ENCODE data around the gene METAP2. TPM values are rescaled to one million over a fixed set of nuclear protein-coding genes. Genes with fewer than 3 reads are reported as not detected.

METAP2 gene
- total and polyA plus RNA-seq, 8 donors: 22.4 to 57.2 (median 31.6) TPM

DNA sequence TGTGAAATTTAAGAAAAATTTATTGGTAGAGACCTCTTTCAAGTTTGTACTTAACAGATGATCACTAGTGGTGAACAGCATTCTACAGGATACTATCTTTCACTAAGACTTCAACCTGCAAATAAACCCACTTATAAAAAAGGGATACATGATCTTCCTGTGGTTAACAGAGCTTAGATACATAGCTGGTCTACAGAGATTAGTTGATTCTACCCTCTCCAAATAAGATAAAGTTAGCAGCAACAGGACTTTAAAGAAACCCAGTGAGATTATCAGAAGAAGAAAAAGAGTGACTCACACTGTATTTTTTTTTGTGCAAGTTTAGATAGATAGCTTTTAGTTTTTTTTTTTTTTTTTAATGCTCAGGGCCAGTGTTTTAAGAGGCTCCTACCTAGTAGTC lies 42.8 kb downstream of the METAP2 start:
- no peak for DNase-seq

DNA sequence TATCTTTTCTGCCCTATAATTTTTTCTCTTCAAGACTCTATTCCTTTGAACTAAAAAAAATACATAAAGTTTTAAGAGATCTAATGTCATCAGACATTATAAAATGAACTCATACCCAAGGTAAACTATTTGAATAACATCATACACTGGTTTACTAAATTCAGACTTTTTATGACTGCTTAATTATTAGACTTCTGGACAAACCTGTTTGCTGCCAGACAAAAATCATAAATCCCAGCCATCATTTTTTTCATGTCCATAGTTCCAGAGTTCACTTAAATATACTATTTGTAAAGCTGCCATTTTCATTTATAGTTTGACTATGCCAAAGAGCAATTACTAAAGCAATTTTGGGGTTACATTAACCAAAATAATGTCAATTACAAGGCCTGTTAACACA lies 43.3 kb downstream of the METAP2 start:
- FAIRE-seq: no peak
- intact Hi-C loops (cut with DNase I): no loop called here
- TF ChIP-seq, protein P1, sequence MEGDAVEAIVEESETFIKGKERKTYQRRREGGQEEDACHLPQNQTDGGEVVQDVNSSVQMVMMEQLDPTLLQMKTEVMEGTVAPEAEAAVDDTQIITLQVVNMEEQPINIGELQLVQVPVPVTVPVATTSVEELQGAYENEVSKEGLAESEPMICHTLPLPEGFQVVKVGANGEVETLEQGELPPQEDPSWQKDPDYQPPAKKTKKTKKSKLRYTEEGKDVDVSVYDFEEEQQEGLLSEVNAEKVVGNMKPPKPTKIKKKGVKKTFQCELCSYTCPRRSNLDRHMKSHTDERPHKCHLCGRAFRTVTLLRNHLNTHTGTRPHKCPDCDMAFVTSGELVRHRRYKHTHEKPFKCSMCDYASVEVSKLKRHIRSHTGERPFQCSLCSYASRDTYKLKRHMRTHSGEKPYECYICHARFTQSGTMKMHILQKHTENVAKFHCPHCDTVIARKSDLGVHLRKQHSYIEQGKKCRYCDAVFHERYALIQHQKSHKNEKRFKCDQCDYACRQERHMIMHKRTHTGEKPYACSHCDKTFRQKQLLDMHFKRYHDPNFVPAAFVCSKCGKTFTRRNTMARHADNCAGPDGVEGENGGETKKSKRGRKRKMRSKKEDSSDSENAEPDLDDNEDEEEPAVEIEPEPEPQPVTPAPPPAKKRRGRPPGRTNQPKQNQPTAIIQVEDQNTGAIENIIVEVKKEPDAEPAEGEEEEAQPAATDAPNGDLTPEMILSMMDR (IDR thresholded peaks at IDR 0.05): no peak
- Histone ChIP-seq H3K4me1 (peaks cover 0 to 9% (median 6%) of the 10 kb centered on the region in 3 donors), H3K27ac (no peak overlapping the region), H3K9me3 (no peaks in the 10 kb centered on the region), H3K27me3 (no peaks in the 10 kb centered on the region), H3K36me3 (peaks cover 0 to 18% (median 16%) of the 10 kb centered on the region in 3 donors), H3K4me3 (no peak overlapping the region)
- ATAC-seq: no peak
- no peak for DNase-seq

More for the DNA sequence above, 42.8 kb downstream of the METAP2 start:
- H3K4me3 ChIP-seq: no peak overlapping the region
- H3K27ac ChIP-seq: no peak overlapping the region
- no peak for FAIRE-seq
- H3K4me1 ChIP-seq: peaks cover 0 to 9% (median 6%) of the 10 kb centered on the region in 3 donors
- H3K27me3 ChIP-seq: no peaks in the 10 kb centered on the region
- TF ChIP-seq, protein P1 (IDR thresholded peaks at IDR 0.05): no peak
- no peaks in the 10 kb centered on the region for H3K9me3 ChIP-seq
- intact Hi-C loops (cut with DNase I): no loop called here
- ATAC-seq: no peak
- H3K36me3 ChIP-seq: peaks cover 0 to 23% (median 21%) of the 10 kb centered on the region in 3 donors

DNA sequence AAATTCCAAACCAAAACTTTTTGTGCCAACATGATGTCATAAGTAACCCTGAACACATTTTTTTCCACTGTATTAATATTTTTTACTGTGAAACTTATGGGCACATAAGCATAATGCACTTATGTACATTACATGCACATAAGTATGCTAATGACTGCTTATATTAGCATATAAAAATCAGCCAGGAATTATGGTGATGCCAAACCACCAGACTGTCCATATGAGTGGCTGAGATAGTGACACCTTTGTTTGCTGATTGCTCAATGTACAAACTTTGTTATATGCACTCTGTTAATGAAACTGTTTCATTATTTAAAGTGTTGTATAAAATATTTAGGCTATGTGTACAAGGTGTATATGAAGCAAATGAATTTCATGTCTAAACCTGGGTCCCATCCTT lies 45.0 kb downstream of the METAP2 start:
- ATAC-seq (no peak), DNase-seq (no peak), FAIRE-seq (no peak)
- H3K9me3 ChIP-seq: no peaks in the 10 kb centered on the region
- TF ChIP-seq, protein P1 (IDR thresholded peaks at IDR 0.05): no peak
- no peak overlapping the region for H3K27ac ChIP-seq
- peaks cover 0 to 9% (median 6%) of the 10 kb centered on the region in 3 donors for H3K4me1 ChIP-seq
- H3K4me3 ChIP-seq: no peak overlapping the region
- intact Hi-C loops (cut with DNase I): no loop called here
- H3K36me3 ChIP-seq: peaks cover 0 to 5% (median 3%) of the 10 kb centered on the region in 3 donors
- H3K27me3 ChIP-seq: no peaks in the 10 kb centered on the region

DNA sequence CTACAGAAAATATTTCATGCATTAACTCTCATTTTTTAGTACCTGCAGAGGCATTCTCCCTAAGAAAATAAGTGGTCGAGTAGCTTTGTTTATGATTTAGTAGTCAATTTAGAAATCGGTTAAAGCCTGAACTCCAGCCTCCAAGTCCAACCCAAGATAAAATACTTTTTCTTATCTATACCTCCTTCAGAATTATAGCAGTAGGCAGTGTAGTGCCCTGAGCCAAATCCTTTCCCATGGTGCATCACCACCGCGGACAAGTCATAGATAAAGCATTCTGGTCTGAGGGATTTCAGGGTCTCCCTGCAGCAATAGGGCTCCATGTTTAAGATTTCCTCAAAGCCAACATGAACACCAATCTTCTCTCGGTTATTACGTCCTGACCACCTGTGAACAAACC lies 46.9 kb downstream of the METAP2 start:
- Histone ChIP-seq H3K27ac (no peak overlapping the region), H3K9me3 (no peaks in the 10 kb centered on the region), H3K4me3 (no peak overlapping the region), H3K27me3 (no peaks in the 10 kb centered on the region), H3K4me1 (peaks cover 0 to 9% (median 6%) of the 10 kb centered on the region in 3 donors), H3K36me3 (no peaks in the 10 kb centered on the region)
- FAIRE-seq (no peak), DNase-seq (no peak), ATAC-seq (no peak)
- 79 to 85% methylated on average over 6 of the region's 6 CpGs for WGBS, 2 donors
- intact Hi-C loops (cut with DNase I): no loop called here
- TF ChIP-seq, protein P1 (IDR thresholded peaks at IDR 0.05): no peak

DNA sequence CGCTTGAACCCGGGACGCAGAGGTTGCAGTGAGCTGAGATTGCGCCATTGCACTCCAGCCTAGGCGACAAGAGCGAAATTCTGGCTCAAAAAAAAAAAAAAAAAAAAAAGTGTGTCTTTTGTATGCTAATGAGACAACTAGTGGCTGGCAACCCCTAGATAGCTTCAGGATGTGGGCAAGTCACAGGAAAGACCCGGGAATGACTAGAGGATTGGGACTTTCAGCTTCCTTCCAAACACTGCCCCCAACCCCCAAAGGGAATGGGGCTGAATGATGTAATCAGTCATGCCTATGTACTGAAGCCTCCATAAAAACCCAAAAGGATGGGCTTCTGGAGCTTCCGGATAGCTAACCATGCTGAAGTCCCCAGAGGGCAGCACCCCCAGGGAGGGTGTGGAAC lies 48.7 kb downstream of the METAP2 start:
- TF ChIP-seq, protein P1 (IDR thresholded peaks at IDR 0.05): no peak
- Histone ChIP-seq H3K4me1 (no peaks in the 10 kb centered on the region), H3K9me3 (no peaks in the 10 kb centered on the region), H3K27me3 (no peaks in the 10 kb centered on the region), H3K4me3 (no peak overlapping the region), H3K27ac (no peak overlapping the region), H3K36me3 (no peaks in the 10 kb centered on the region)
- ATAC-seq (no peak), FAIRE-seq (no peak), DNase-seq (no peak)
- intact Hi-C loops (cut with DNase I): no loop called here
- 94 to 95% methylated on average over 8 of the region's 8 CpGs for WGBS, 2 donors

Data from pancreas (tissue), 10 donors.